HCT116 (cell line): ENCODE results near the gene MYBPH. TPM values are rescaled to one million over a fixed set of nuclear protein-coding genes. Genes with fewer than 3 reads are reported as not detected.
A peak's percentile ranks its signal among the peaks of the same experiment; 100 is the strongest.

Experiments
- ATAC-seq: fragments of 200-7000 bp; cut with Tn5 transposase; 2 replicates; pipeline ENCODE4 v1.9.1; 2020; ENCODE audit warnings: mild to moderate bottlenecking, moderate library complexity
- BruUV-seq: library from RNA; stranded (reverse); fragments of 400-500 nt; replicated peaks from 2 replicates; lab custom pipeline; 2021; lab: Mats Ljungman, UMichigan
- CTCF ChIA-PET: fragments of 300-600 bp; sonication (Branson Sonifier 250); formaldehyde crosslinking; loops from one replicate; lab custom pipeline; 2021; ENCODE audit warnings: antibody characterized with exemption; lab: Charles Lee
- POLR2A ChIA-PET: fragments of 300-600, 350-600 bp; sonication (Branson Sonifier 250); formaldehyde crosslinking; loops from one replicate; lab custom pipeline; 2021; ENCODE audit warnings: antibody characterized with exemption; lab: Charles Lee
- RAD21 ChIA-PET, 2 experiments: fragments of 300-600 bp; sonication (Branson Sonifier 250); formaldehyde crosslinking; loops; one replicate each; lab custom pipeline; 2023; ENCODE audit warnings: low total read pairs in 2 of 2; ENCODE audit not compliant: uncharacterized antibody in 2 of 2, unreplicated experiment in 2 of 2, low non-redundant PET in 1 of 2; lab: Charles Lee
- DNase-seq: peaks from one replicate; pipeline ENCODE4 v3.0.0-alpha.2; 2010; ENCODE audit warnings: low read depth, low spot score
- H2AFZ ChIP-seq: fragments of 200-600 bp; shearing (Covaris generic), sonication (generic); 2 replicates; pipeline ENCODE4 v1.6.1; 2017; ENCODE audit warnings: low read depth, mixed run types, mixed read lengths, antibody characterized with exemption, low read length; ENCODE audit not compliant: poor library complexity, severe bottlenecking
- H3K27ac ChIP-seq: 2 replicates; pipeline ENCODE4 v1.5.1; 2012; ENCODE audit warnings: low read depth, low read length
- H3K27me3 ChIP-seq: fragments of 200-600 bp; sonication (generic); 2 replicates; pipeline ENCODE4 v1.6.1; 2016; ENCODE audit warnings: mixed run types, low read length, mixed read lengths; ENCODE audit not compliant: insufficient read depth
- H3K36me3 ChIP-seq, 2 experiments: fragments of 200-500 bp in 1 of 2; fragments of 200-600 bp in 1 of 2; sonication (Bioruptor generic) in 1 of 2; sonication (generic) in 1 of 2; 2 replicates each; pipeline versions ENCODE4 v1.5.1 to v1.6.1; 2014 to 2016; ENCODE audit warnings: low read length in 2 of 2, inconsistent platforms in 1 of 2, mixed read lengths in 1 of 2, mixed run types in 1 of 2; ENCODE audit not compliant: insufficient read depth in 2 of 2, control insufficient read depth in 1 of 2
- H3K4me1 ChIP-seq, 2 experiments: fragments of 200-600 bp in 1 of 2; sonication (generic) in 1 of 2; 2 replicates each; pipeline versions ENCODE4 v1.5.1 to v1.6.1; 2012 to 2017; ENCODE audit warnings: low read length in 2 of 2, inconsistent platforms in 1 of 2, mild to moderate bottlenecking in 1 of 2, mixed read lengths in 1 of 2, mixed run types in 1 of 2, moderate library complexity in 1 of 2; ENCODE audit not compliant: insufficient read depth in 2 of 2, control insufficient read depth in 1 of 2
- H3K4me2 ChIP-seq: fragments of 200-600 bp; sonication (generic); 2 replicates; pipeline ENCODE4 v1.6.1; 2017; ENCODE audit warnings: mixed run types, low read length, mixed read lengths
- H3K4me3 ChIP-seq, 2 experiments: fragments of 200-600 bp in 1 of 2; sonication (generic) in 1 of 2; replicated peaks in 1 of 2; 2 replicates each; pipeline ENCODE4 v1.5.1; 2011 to 2016; ENCODE audit warnings: low read length in 2 of 2, control low read depth in 1 of 2, low read depth in 1 of 2, mild to moderate bottlenecking in 1 of 2, mixed read lengths in 1 of 2, mixed run types in 1 of 2
- H3K79me2 ChIP-seq: fragments of 200-600 bp; sonication (generic); 2 replicates; pipeline ENCODE4 v1.6.1; 2017; ENCODE audit warnings: mild to moderate bottlenecking, mixed run types, low read length, moderate library complexity, mixed read lengths; ENCODE audit not compliant: insufficient read depth
- H3K9ac ChIP-seq: fragments of 200-600 bp; sonication (generic); 2 replicates; pipeline ENCODE4 v1.6.1; 2016; ENCODE audit warnings: low read length, mixed read lengths
- H3K9me2 ChIP-seq: fragments of 200-600 bp; sonication (generic), shearing (Covaris generic); 2 replicates; pipeline ENCODE4 v1.6.1; 2017; ENCODE audit warnings: mixed run types, mild to moderate bottlenecking, moderate library complexity; ENCODE audit not compliant: insufficient read depth
- H3K9me3 ChIP-seq, 2 experiments: fragments of 200-500 bp in 1 of 2; fragments of 200-600 bp in 1 of 2; sonication (Bioruptor generic) in 1 of 2; sonication (generic) in 1 of 2; 2 replicates each; pipeline ENCODE4 v1.6.1; 2014 to 2017; ENCODE audit warnings: low read length in 2 of 2, mixed read lengths in 2 of 2, inconsistent platforms in 1 of 2, low read depth in 1 of 2, mild to moderate bottlenecking in 1 of 2, mixed run types in 1 of 2, moderate library complexity in 1 of 2; ENCODE audit not compliant: control insufficient read depth in 1 of 2, insufficient read depth in 1 of 2
- H4K20me1 ChIP-seq: fragments of 200-600 bp; sonication (generic), shearing (Covaris generic); 2 replicates; pipeline ENCODE4 v1.6.1; 2017; ENCODE audit warnings: mixed run types, mild to moderate bottlenecking, moderate library complexity; ENCODE audit not compliant: insufficient read depth
- ATF3 ChIP-seq: IDR thresholded peaks from 2 replicates; pipeline ENCODE4 v1.6.1; 2012
- CBX3 ChIP-seq: IDR thresholded peaks from 2 replicates; pipeline ENCODE4 v1.6.1; 2012; ENCODE audit warnings: low read depth
- EZH2phosphoT487 ChIP-seq: fragments of 200-600 bp; IDR thresholded peaks from 2 replicates; pipeline ENCODE4 v1.6.1; 2018; ENCODE audit warnings: antibody characterized with exemption, borderline replicate concordance
- POLR2A ChIP-seq: IDR thresholded peaks from 2 replicates; pipeline ENCODE4 v1.7.0; 2011; ENCODE audit warnings: borderline replicate concordance; ENCODE audit not compliant: insufficient read depth, insufficient read length; ENCODE audit errors: extremely low read depth
- POLR2AphosphoS5 ChIP-seq: IDR thresholded peaks from 2 replicates; pipeline ENCODE4 v1.6.1; 2011; ENCODE audit warnings: mild to moderate bottlenecking, low read depth, low read length, moderate library complexity
- REST ChIP-seq: IDR thresholded peaks from 2 replicates; pipeline ENCODE4 v1.6.1; 2012; ENCODE audit warnings: low read depth
- SIN3A ChIP-seq: IDR thresholded peaks from 2 replicates; pipeline ENCODE4 v1.6.1; 2012; ENCODE audit warnings: low read depth
- TCF7L2 ChIP-seq: IDR thresholded peaks from 2 replicates; pipeline ENCODE4 v1.7.0; 2011; ENCODE audit warnings: borderline replicate concordance, inconsistent platforms; ENCODE audit not compliant: insufficient read depth, insufficient read length; ENCODE audit errors: extremely low read depth
- YY1 ChIP-seq: IDR thresholded peaks from 2 replicates; pipeline ENCODE4 v1.6.1; 2011; ENCODE audit warnings: low read length, low read depth, moderate library complexity, mild to moderate bottlenecking; ENCODE audit not compliant: insufficient replicate concordance; ENCODE audit errors: extremely low read depth
- ZBTB33 ChIP-seq: IDR thresholded peaks from 2 replicates; pipeline ENCODE4 v1.6.1; 2011; ENCODE audit warnings: mild to moderate bottlenecking, low read length, moderate library complexity; ENCODE audit not compliant: insufficient replicate concordance; ENCODE audit errors: extremely low read depth
- ZFX ChIP-seq: fragments of 450-650 bp; IDR thresholded peaks from 2 replicates; pipeline ENCODE4 v1.6.1; 2017
- intact Hi-C: fragments of 100-400 bp; cut with micrococcal nuclease; formaldehyde crosslinking; loops from 2 replicates; pipeline ENCODE4 v1.10.0; 2022
- total RNA-seq: library from RNA; stranded (reverse); gene quantifications from one replicate; pipeline ENCODE4 v1.2.1, GENCODE V29; 2021; ENCODE audit not compliant: unreplicated experiment

The MYBPH gene
- total RNA-seq, 1 experiment from 2014 or later: 0.22 TPM

- intact Hi-C loops: no loop called here
- ATAC-seq: no peak
- TF ChIP-seq ZFX: no peak
- TF ChIP-seq POLR2A: no peak
- TF ChIP-seq EZH2phosphoT487: no peak
- TF ChIP-seq YY1: no peak
- no peak for TF ChIP-seq ATF3
- TF ChIP-seq TCF7L2: no peak
- no peak for TF ChIP-seq POLR2AphosphoS5
- TF ChIP-seq SIN3A: no peak
- Histone ChIP-seq H2AFZ (no peak overlapping the region), H3K27me3 (peaks cover 2% of the 10 kb centered on the region; the same call in 1 of the 2 replicates), H3K79me2 (no peaks in the 10 kb centered on the region), H3K9ac (peak overlapping the region; percentile 60), H3K4me1 (peaks cover 25 to 64% of the 10 kb centered on the region in 2 experiments; a peak in 3 of 4 replicates), H3K4me2 (peak overlapping the region; percentile 95), H3K27ac (no peak overlapping the region), H3K36me3 (no peaks in the 10 kb centered on the region), H3K9me2 (no peaks in the 10 kb centered on the region), H3K4me3 (peak overlapping the region; percentile 56 to 64), H4K20me1 (no peaks in the 10 kb centered on the region), H3K9me3 (no peaks in the 10 kb centered on the region)
- no TSS peak for BruUV-seq
- ChIA-PET POLR2A (no interaction called here), CTCF (interaction anchor here (1.1 to 4.5 kb wide), 8 partner anchors 11 to 138 kb away, joined by 3 to 58 read pairs (median 5); no protein-coding TSS in a partner anchor), RAD21 (interaction anchor here in 1 of 2 experiments (0.9 to 1.6 kb wide), 2 partner anchors 87 to 88 kb away, joined by 3 to 4 read pairs; no protein-coding TSS in a partner anchor)
- DNase-seq: no peak
Observed at GRCh38 chr1:203128716-203129500, 46.7 kb downstream of the MYBPH start.

- Histone ChIP-seq H3K27me3 (peaks cover 7% of the 10 kb centered on the region; the same call in 1 of the 2 replicates), H3K4me3 (peak overlapping the region; percentile 56 to 64), H3K9ac (peak overlapping the region; percentile 60), H3K9me3 (no peaks in the 10 kb centered on the region), H3K36me3 (no peaks in the 10 kb centered on the region), H3K27ac (no peak overlapping the region), H3K4me2 (peak overlapping the region; percentile 95), H3K79me2 (no peaks in the 10 kb centered on the region), H4K20me1 (no peaks in the 10 kb centered on the region), H3K9me2 (no peaks in the 10 kb centered on the region), H3K4me1 (peaks cover 25 to 58% of the 10 kb centered on the region in 2 experiments; a peak in 3 of 4 replicates), H2AFZ (no peak overlapping the region)
- ChIA-PET CTCF (interaction anchor here (1.0 to 4.5 kb wide), 11 partner anchors 10 to 141 kb away, joined by 3 to 58 read pairs (median 4); no protein-coding TSS in a partner anchor), RAD21 (interaction anchor here in 1 of 2 experiments (0.9 to 1.6 kb wide), 4 partner anchors 11 to 88 kb away, joined by 3 to 4 read pairs (median 4); no protein-coding TSS in a partner anchor), POLR2A (no interaction called here)
- intact Hi-C loops: no loop called here
- BruUV-seq: no TSS peak
- DNase-seq (no peak), ATAC-seq (no peak)
- TF ChIP-seq POLR2A (no peak), REST (no peak), POLR2AphosphoS5 (no peak), ZFX (no peak), SIN3A (no peak), YY1 (no peak), ZBTB33 (no peak), TCF7L2 (no peak), CBX3 (no peak)
Observed at GRCh38 chr1:203128431-203128715, 47.3 kb downstream of the MYBPH start.
